HG03575 (cell line): Measurements from ENCODE around the gene NR1D1.

ENCODE experiments used
- ATAC-seq: cut with Tn5 transposase; IDR thresholded peaks from one replicate; pipeline ENCODE4 v1.9.1; 2021; ENCODE audit not compliant: unreplicated experiment, insufficient number of reproducible peaks, low FRiP score; ENCODE audit errors: extremely low read depth

Gene NR1D1

GRCh38 chr17:40087049-40087794, 13.2 kb downstream of the NR1D1 start:
- no peak for ATAC-seq

GRCh38 chr17:40086150-40087044, 14.0 kb downstream of the NR1D1 start:
- no peak for ATAC-seq

DNA sequence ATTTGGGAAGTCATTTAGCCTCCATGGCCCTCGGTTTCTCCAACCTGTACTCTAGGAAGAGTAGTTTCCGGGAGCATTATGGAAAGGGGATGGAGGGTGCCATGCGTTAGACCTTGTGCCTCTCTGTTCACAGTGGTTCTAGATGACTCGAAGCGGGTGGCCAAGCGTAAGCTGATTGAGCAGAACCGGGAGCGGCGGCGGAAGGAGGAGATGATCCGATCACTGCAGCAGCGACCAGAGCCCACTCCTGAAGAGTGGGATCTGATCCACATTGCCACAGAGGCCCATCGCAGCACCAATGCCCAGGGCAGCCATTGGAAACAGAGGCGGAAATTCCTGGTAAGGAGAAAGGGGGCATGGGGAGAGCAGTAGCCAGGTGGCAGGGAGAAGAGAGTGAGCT, 15.9 kb downstream of the NR1D1 start:
- ATAC-seq = no peak

DNA sequence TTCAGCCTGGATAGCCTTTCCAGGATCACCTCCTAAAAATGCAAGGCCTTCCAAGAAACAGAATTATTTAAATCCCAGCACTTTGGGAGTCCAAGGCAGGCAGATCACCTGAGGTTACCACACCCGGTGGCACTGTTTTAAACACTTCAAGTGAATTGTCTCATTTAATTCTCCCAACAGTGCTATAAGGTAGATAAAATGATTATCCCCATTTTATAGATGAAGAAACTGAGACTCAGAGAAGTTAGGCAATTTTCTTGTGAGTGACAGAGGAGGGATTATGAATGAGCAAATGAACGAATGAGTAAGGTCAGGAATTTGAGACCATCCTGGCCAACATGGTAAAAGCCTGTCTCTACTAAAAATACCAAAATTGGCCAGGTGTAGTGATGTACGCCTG, 20.8 kb downstream of the NR1D1 start:
- no peak for ATAC-seq

DNA sequence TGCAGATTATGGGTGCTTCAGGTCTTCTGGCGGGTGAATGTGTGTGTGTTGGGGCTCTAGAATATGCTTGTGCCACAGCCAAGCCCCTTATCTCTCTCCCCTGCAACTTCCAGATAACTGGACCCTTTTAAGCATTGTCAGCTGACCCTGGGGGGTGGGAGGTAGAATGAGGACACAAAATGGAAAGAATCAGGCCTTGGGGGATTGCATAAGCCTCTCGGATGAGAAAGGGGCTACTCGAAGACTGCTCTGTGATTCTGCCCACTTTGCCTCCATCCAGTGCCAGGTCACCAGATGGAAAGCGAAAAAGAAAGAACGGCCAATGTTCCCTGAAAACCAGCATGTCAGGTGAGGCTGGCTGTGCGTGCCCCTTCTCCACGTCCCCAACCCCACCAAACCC, 23.8 kb downstream of the NR1D1 start:
- ATAC-seq = no peak

DNA sequence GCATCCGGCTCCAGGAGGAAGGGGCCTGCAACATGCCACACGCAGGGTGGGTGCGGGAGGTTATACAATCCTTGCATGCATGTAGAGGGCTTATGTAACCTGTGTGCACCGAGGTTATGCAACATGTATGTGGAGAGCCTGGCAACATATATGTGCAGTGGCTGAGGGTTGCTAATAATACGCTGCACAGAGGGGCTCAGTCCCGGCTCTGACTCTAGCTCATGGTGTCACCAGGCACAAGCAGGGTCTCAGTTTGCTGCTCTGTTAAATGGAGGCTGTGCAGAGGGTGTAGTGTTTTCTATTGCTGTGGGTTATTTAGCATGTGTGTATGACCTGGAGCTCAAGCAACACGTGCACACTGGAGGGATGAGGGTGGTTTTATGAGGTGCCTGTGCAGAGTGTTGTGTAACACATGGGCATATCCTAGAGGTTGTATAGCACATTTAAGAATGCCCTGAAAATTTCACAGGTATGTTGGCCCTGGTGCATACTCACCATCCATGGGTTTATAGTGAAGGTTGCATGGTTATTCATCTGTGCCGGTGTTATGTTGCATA, 24.4 kb downstream of the NR1D1 start:
- ATAC-seq = no peak

DNA sequence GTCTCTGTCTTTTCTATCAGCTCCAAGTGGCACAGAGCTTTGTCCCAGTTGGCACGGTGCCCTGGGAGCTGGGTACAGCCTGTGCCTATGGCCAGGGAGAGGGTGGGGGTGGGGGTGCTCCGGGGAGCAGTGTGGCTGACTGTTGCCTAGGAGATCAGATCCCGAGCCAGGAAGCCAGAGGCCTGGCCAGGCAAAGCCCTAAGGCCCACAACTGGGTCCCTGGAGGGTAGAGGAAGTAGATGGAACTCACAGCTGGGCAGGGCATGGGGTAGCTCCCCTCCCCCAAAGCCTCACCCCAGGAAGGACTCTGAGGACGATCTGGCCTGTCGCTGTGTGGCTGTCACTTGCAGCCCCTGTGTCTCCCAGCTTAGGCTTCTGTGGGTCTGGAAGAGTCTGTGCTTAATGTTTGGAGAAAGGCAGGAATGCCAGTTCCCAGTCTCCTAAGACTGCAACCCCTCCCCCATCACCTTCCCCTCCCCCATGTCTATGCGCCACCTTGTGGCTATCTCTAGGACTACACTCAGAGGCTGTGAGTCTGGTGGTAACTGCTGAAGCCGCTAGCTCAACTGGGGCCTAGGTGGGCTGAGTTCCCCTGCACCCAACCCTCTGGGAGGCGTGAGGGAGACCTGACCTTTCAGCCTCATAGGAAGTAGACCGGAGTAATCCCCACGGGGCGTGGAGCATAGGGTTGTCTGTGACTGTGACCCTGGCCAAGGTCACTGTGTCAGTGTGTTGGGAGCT, 25.0 kb downstream of the NR1D1 start:
- no peak for ATAC-seq

DNA sequence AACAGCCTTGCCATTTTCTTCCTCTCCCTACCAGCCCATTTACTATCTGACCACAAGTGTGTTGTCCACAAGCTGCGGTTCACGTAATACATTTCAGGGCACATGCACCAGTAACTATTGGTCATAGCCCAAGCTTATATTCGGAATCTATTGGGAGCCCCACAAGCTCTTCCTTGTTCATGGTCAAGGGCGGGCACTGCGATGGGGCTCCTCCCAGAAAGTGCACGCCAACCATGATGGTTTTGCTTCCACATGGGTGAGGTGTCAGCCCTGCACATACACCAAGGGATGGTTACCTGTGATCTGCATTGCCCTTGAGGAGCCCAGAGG, 25.6 kb downstream of the NR1D1 start:
- no peak for ATAC-seq

GRCh38 chr17:40074175-40074512, 26.2 kb downstream of the NR1D1 start:
- ATAC-seq = no peak

DNA sequence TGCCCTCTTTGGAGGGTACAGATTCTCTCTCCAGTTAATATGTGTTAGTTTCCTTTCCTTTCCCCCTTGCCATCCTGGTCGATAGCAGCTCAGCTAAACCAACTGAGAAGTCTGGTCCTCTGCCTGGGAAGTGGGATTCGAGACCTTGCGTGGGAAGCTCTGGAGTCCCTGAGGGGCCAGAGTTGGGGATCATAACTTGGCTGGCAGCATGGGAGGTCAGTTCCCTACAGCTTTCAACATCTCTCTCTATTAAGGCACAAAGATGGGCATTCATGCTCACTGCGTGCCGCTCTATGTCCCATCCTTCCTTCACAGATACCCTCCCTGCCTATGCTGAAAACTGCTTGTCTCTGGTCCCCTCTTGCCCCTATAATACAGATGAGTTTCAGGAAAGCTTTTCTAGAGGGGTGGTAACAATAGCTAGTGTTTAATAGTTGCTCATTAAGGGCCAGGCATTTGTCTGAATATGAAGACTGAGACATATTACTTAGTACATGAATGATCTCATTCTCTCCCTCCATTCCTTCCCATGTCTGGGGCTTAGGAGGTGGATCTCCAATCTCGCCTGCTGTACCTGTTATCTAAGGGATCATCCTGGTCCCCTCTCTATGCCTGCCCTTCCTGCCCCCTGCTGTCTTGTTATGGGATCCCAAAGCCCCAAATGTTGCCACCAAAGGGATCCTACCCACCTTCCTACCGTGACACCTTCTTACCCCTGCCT, 26.8 kb downstream of the NR1D1 start:
- no peak for ATAC-seq

DNA sequence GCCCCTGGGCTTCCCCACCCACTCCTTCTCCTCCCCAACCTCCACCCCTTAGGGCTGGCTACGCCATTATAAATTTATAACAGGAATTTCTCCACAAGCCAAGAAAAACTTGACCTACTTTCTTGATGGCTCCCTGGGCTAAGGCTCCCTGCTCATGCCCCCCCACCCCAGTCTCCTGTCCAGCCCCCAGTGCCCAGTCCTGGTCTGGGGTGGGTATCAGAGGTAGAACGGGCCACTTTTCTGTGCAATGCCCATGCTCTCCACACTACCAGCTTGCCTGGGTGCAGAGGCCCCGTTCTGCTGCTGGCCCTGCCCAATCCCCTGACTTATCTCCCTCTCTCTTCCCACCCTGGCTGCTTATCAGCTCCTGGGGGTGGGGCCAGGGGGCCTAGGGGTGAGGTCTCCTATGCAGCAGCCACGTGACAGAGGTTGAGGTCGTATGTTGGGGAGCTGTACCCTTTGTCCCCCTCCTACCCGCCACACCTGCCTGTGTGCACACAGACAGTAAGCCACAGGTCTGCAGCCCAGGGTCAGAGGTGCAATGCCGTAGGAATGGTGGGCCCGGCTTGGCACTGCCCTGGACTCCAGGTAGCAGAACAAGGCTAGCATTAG, 27.5 kb downstream of the NR1D1 start:
- ATAC-seq = no peak

- no peak for ATAC-seq
Measured at GRCh38 chr17:40072040-40072734, 28.2 kb downstream of the NR1D1 start.

DNA sequence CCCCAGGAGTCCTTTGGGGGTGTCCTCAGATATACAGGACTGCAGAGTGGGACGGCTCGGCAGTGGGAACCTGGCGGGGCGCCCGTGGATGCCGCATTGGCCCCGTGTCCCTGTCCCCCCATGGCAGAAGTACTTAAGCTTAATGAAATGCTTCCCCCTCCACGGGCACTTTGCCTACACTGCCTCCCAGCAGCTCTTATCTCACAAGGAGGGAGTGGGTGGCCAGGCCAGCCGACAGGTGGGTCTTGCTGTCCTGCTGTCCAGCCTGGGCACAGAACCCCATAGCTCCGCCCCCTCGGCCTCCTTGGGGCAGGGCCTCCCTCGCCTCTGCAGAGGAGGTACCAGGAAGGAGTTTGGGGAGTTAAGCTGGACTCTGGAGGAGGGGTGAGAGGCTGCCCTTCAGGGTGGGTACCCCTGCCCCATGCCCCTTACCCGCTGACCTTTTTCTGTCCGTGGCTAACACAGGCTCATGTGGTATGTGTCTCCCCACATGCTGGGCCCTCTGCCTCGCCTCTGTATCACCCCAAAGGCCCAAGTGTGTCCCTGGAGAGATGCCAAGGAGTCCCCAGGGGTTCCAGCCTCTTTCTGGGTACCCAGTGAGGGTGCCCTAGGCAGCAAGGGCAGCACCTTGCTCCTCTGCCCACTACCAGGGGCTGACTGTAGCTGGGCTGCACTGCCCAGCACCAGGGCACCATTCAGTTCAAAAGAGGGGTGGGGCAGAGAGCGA, 28.9 kb downstream of the NR1D1 start:
- no peak for ATAC-seq

GRCh38 chr17:40070709-40071312, 29.6 kb downstream of the NR1D1 start:
- ATAC-seq = no peak

- ATAC-seq = no peak
Measured at GRCh38 chr17:40069751-40070708, 30.4 kb downstream of the NR1D1 start.
